ENCODE results near the gene MYH2.

Gene MYH2

DNA sequence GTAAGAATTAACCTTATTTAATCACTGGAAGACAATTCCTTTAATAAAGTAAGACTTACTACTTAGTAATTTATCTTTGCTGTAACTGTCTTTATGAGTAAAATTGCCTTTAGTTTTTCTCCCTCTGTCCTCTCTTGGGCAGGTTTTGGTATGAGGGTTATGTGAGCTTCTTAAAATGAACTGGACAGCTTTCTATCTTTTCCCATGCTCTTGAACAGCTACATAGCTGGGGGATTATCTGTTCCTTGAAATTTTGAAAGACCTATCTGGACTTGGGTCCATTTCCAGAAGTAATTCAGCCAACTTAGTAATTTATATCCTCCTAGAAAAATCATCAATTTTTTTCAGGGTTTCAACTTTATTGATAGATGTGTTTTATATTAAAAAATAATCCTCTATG is 27.5 kb downstream of the MYH2 start:
- no peak for DNase-seq

DNA sequence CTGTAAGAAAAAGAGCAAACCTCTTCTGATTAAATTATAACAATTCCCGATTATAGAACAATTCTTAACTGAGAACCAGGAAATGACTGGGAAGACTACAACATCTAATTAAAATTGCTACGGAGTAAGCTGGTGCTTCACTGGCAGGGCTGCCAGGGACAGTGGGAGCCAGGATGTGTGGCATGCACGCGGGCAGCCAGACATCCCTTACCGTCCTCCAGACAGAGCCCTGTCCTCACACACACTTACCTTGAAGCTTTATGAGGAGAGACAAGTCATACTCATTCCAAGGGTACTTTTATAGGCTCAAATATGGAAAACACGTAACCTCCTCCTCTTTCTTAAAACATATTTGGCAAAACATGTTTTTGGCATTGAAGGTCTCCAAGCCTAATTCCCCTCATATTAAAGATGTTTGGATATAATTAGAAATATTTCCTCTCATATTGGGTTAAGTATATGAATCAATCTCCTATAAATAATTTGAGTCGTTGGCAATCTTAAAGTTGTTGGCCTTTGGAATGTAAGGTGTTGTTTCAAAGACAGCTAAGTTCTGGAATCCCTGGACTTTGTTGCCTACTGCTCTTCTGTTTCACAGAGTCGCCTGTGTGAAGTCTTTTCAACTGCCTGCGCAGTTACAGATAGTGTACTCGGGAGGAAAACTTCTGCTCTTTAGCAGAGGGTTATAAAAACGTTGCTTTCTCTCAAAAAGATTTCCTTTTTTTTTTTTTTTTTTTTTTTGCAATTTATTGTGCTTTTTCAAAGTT is 31.0 kb downstream of the MYH2 start, which contains the start of gene MYH1:
Gene MYH1 (minus strand): TSS at position 272 of the 767 bp plus-strand sequence. CDS start 1,900 bp downstream, outside the sequence.
- DNase-seq: no peak
- in situ Hi-C loops (cut with HindIII; ENCODE audit: low pct_ligation_motif_present, low pct_unique_long_range_greater_than_20kb, low sequenced_read_pairs): no loop called here

More for the DNA sequence above, 27.5 kb downstream of the MYH2 start:
- in situ Hi-C loops (cut with HindIII; ENCODE audit: low pct_ligation_motif_present, low pct_unique_long_range_greater_than_20kb, low sequenced_read_pairs): no loop called here

- in situ Hi-C loops (cut with HindIII; ENCODE audit: low pct_ligation_motif_present, low pct_unique_long_range_greater_than_20kb, low sequenced_read_pairs): no loop called here
- DNase-seq: no peak
These were observed 32.8 kb downstream of the MYH2 start for GRCh38 chr17:10516638-10517037.

GRCh38 chr17:10516065-10516464 is 33.4 kb downstream of the MYH2 start:
- DNase-seq: no peak

GRCh38 chr17:10513299-10514067 is 36.0 kb downstream of the MYH2 start:
- DNase-seq: no peak

More at GRCh38 chr17:10516065-10516464, 33.4 kb downstream of the MYH2 start:
- in situ Hi-C loops (cut with HindIII; ENCODE audit: low pct_ligation_motif_present, low pct_unique_long_range_greater_than_20kb, low sequenced_read_pairs): no loop called here

DNA sequence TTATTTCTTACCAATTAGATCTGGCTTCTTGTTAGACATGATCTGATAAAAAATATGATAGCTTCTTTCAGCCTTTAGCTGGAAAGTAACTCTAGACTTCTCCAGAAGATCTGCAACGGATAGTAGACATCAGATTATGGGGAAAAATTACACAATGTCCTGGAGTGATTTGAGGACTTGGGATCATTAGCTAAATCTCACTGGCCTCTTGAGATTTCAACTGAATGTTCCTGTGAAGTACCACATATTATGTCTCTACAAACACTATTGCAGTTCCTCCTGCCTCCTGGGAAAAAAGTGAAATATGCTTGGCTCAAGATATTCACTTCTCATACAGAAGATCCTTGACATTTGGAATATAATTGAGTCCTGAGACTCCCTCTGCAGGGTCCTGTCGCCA is 36.6 kb downstream of the MYH2 start:
- in situ Hi-C loops (cut with HindIII; ENCODE audit: low pct_ligation_motif_present, low pct_unique_long_range_greater_than_20kb, low sequenced_read_pairs): no loop called here
- no peak for DNase-seq

More at GRCh38 chr17:10513299-10514067, 36.0 kb downstream of the MYH2 start:
- in situ Hi-C loops (cut with HindIII; ENCODE audit: low pct_ligation_motif_present, low pct_unique_long_range_greater_than_20kb, low sequenced_read_pairs): no loop called here

DNA sequence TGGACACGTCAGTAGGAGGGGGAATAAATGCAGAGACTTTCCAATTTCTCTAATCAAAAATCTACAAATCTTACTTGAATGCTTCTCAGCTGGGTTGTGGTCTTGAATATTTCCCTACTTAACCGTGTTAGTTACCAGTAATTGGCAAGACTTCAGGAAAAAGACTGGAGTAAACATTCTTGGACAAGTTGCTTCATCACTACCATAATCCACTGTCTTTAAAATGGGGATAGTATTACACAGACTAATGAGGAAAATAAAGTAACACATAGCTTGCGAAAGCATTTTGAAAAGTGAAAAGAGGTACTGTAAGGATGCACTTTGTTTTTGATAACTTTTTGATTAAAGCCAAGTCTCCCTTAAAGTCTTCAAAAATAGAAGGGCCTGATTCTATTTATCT is 49.5 kb downstream of the MYH2 start:
- no peak for DNase-seq

GRCh38 chr17:10492004-10492403 is 57.5 kb downstream of the MYH2 start:
- DNase-seq: no peak
- in situ Hi-C loops (cut with HindIII; ENCODE audit: low pct_ligation_motif_present, low pct_unique_long_range_greater_than_20kb, low sequenced_read_pairs): no loop called here

More for the DNA sequence above, 49.5 kb downstream of the MYH2 start:
- in situ Hi-C loops (cut with HindIII; ENCODE audit: low pct_ligation_motif_present, low pct_unique_long_range_greater_than_20kb, low sequenced_read_pairs): no loop called here

GRCh38 chr17:10482252-10482651 is 67.2 kb downstream of the MYH2 start:
- in situ Hi-C loops (cut with HindIII; ENCODE audit: low pct_ligation_motif_present, low pct_unique_long_range_greater_than_20kb, low sequenced_read_pairs): no loop called here
- no peak for DNase-seq

GRCh38 chr17:10477701-10478100 is 71.8 kb downstream of the MYH2 start:
- in situ Hi-C loops (cut with HindIII; ENCODE audit: low pct_ligation_motif_present, low pct_unique_long_range_greater_than_20kb, low sequenced_read_pairs): no loop called here

GRCh38 chr17:10474536-10474935 is 74.9 kb downstream of the MYH2 start:
- DNase-seq: no peak
- in situ Hi-C loops (cut with HindIII; ENCODE audit: low pct_ligation_motif_present, low pct_unique_long_range_greater_than_20kb, low sequenced_read_pairs): no loop called here

More at GRCh38 chr17:10477701-10478100, 71.8 kb downstream of the MYH2 start:
- DNase-seq: no peak

- DNase-seq: no peak
- in situ Hi-C loops (cut with HindIII; ENCODE audit: low pct_ligation_motif_present, low pct_unique_long_range_greater_than_20kb, low sequenced_read_pairs): no loop called here
These were observed 77.6 kb downstream of the MYH2 start for GRCh38 chr17:10471858-10472257.
